Endothelial cell of umbilical vein (primary cell): Measurements from ENCODE around the gene RIPOR3.

Experiments used
- CTCF ChIP-seq, 2 donors: IDR thresholded peaks; 1 replicate in 1 of 2; 2 replicates in 1 of 2; pipeline ENCODE4 v1.5.1; 2011; ENCODE audit warnings: low read length in 2 of 2, mild to moderate bottlenecking in 2 of 2, moderate library complexity in 2 of 2, control low read depth in 1 of 2, inconsistent platforms in 1 of 2, low read depth in 1 of 2; ENCODE audit not compliant: insufficient read depth in 1 of 2; ENCODE audit errors: extremely low read depth in 1 of 2
- MAX ChIP-seq: IDR thresholded peaks from 2 replicates; pipeline ENCODE4 v1.6.1; 2011; ENCODE audit not compliant: insufficient read depth, insufficient read length
- MYC ChIP-seq: IDR thresholded peaks from one replicate; pipeline ENCODE4 v1.6.1; 2011; ENCODE audit warnings: mild to moderate bottlenecking, low read depth, low read length
- POLR2AphosphoS5 ChIP-seq: IDR thresholded peaks from 2 replicates; pipeline ENCODE4 v1.6.1; 2012; ENCODE audit warnings: low read depth, mild to moderate bottlenecking, control low read depth, low read length, moderate library complexity; ENCODE audit not compliant: insufficient read depth

DNA sequence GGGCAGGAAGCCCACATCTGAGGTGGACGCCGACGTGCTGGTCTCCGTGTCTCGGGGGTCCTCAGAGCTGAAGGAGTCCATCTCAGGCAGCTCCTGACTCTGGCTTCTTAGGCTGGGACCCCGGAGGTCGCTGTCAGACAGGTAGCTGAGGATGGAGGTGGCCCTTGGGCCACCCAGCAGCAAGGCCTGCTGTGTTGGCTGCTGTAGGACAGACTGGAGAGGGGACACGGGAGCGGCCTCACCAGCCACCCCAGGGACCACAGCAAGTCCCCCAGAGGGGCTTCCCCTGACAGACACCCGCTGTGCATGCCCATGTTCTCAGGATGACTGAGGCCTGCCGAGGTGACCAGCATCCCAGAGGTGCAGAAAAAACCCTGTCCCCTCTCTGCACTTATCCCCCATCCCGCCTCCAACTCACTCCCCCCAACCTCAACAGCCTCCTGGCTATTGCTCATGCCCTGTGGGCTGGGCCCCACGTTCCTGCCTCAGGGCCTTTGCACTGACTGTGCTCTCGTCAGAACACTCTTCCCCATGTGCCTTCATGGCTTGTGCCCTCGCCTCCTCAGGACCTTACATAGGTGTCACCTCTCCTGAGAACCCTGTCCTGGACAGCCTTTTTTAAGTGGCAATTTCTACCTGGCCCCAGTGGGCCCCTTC, 88.8 kb downstream of the RIPOR3 start:
- TF ChIP-seq CTCF (IDR thresholded peaks at IDR 0.05; ENCODE audit: extremely low read depth in 1 of 2, insufficient read depth in 1 of 2, low read depth in 1 of 2, low read length in 2 of 2) (no peak), MYC (no peak), POLR2AphosphoS5 (no peak), MAX (no peak)
